Thyroid gland (tissue), 4 donors: ENCODE measurements around the gene CASP10. TPM values are rescaled to one million over a fixed set of nuclear protein-coding genes. Genes with fewer than 3 reads are reported as not detected.
"Not testable (repeated sequence)": the region's sequence is repeated elsewhere in the genome, so short reads cannot be mapped to it uniquely, and the experiment has no call there.

Experiments
- DNase-seq, 2 donors: peaks; one replicate each; pipeline ENCODE4 v3.0.0-alpha.2; 2019
- H3K27ac ChIP-seq, 3 donors: fragments of 200-600 bp; sonication (generic); 1 replicate in 2 of 3; 2 replicates in 1 of 3; pipeline ENCODE4 v1.5.1; 2016 to 2019; ENCODE audit warnings: mild to moderate bottlenecking in 1 of 3, moderate library complexity in 1 of 3
- H3K27me3 ChIP-seq: fragments of 200-600 bp; sonication (generic); one replicate; pipeline ENCODE4 v1.5.1; 2019
- H3K36me3 ChIP-seq, 2 donors: fragments of 200-600 bp; sonication (generic); one replicate each; pipeline ENCODE4 v1.5.1; 2016 to 2019
- H3K4me1 ChIP-seq, 2 donors: fragments of 200-600 bp; sonication (generic); one replicate each; pipeline ENCODE4 v1.5.1; 2017 to 2019
- H3K4me3 ChIP-seq, 3 donors: fragments of 200-600 bp; sonication (generic); replicated peaks in 1 of 3; 1 replicate in 2 of 3; 2 replicates in 1 of 3; pipeline ENCODE4 v1.5.1; 2016; ENCODE audit warnings: mild to moderate bottlenecking in 1 of 3
- H3K9me3 ChIP-seq: fragments of 200-600 bp; sonication (generic); one replicate; pipeline ENCODE4 v1.5.1; 2017
- POLR2A ChIP-seq, 2 donors: fragments of 450-650 bp; IDR thresholded peaks; one replicate each; pipeline ENCODE4 v1.6.1; 2017; ENCODE audit warnings: antibody characterized with exemption in 2 of 2, mild to moderate bottlenecking in 2 of 2, moderate library complexity in 1 of 2
- whole genome bisulfite sequencing, 2 donors: methylation state at CpG; one replicate each; pipeline ENCODE4 v1.1.5; 2017; 5-methylcytosine and 5-hydroxymethylcytosine counted together
- intact Hi-C: fragments of 100-400 bp; cut with DNase I; formaldehyde crosslinking; loops from one replicate; pipeline ENCODE4 v1.15.1; 2023
- total RNA-seq, 4 donors: library from RNA; depleted of rRNA; stranded (reverse); fragments of >200 nt; gene quantifications; one replicate each; pipeline ENCODE4 v1.2.3, GENCODE V29; 2016
- TF ChIP-seq, protein P1 (sequence below), 6 experiments: fragments of 200-600 bp in 3 of 6; fragments of 450-650 bp in 3 of 6; sonication (generic) in 3 of 6; IDR thresholded peaks; one replicate each; pipeline ENCODE4 v1.5.1; 2016 to 2019; ENCODE audit warnings: antibody characterized with exemption in 6 of 6, mild to moderate bottlenecking in 2 of 6, inconsistent platforms in 1 of 6, moderate library complexity in 1 of 6

The CASP10 gene
- total RNA-seq, 4 donors from 2014 or later: 12.4 to 23.0 (median 20.0) TPM

DNA sequence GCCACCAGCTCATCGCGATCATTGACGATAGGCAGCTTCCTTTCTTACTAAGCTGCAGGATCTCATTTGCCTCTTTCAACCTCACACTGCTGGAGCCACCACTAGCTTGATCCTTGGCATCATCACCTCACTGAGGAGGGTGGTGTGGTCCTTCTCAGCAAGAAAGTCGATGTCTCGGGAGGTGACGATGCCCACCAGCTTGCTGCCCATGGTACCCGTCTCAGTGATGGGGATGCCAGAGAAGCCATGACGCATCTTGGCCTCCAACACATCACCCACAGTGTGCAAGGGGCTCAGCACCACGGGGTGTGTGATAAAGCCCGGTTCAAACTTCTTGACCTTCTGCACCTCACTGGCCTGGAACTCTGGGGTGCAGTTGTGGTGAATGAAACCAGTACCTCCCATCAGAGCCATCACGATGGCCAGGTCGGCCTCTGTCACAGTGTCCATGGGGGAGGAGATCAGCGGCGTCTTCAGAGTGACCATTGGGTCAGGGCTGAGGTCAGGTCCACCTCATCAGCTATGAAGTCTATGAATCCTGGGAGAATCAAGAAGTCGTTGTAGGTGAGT is 44.5 kb upstream of the CASP10 start:
- TF ChIP-seq POLR2A (IDR thresholded peaks at IDR 0.05): no peak
- TF ChIP-seq, protein P1, sequence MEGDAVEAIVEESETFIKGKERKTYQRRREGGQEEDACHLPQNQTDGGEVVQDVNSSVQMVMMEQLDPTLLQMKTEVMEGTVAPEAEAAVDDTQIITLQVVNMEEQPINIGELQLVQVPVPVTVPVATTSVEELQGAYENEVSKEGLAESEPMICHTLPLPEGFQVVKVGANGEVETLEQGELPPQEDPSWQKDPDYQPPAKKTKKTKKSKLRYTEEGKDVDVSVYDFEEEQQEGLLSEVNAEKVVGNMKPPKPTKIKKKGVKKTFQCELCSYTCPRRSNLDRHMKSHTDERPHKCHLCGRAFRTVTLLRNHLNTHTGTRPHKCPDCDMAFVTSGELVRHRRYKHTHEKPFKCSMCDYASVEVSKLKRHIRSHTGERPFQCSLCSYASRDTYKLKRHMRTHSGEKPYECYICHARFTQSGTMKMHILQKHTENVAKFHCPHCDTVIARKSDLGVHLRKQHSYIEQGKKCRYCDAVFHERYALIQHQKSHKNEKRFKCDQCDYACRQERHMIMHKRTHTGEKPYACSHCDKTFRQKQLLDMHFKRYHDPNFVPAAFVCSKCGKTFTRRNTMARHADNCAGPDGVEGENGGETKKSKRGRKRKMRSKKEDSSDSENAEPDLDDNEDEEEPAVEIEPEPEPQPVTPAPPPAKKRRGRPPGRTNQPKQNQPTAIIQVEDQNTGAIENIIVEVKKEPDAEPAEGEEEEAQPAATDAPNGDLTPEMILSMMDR (IDR thresholded peaks at IDR 0.05): no peak
- intact Hi-C loops: no loop called here
- Histone ChIP-seq H3K4me3 (no peak overlapping the region), H3K27ac (peak overlapping the region; percentile 62 to 100 (median 81)), H3K9me3 (no peaks in the 10 kb centered on the region), H3K36me3 (peaks cover 42 to 53% of the 10 kb centered on the region in 2 donors), H3K4me1 (peaks cover 32 to 44% of the 10 kb centered on the region in 2 donors), H3K27me3 (no peaks in the 10 kb centered on the region)
- no peak for DNase-seq
- WGBS, 2 donors: 87 to 92% methylated on average over 7 to 15 of the region's 15 CpGs

DNA sequence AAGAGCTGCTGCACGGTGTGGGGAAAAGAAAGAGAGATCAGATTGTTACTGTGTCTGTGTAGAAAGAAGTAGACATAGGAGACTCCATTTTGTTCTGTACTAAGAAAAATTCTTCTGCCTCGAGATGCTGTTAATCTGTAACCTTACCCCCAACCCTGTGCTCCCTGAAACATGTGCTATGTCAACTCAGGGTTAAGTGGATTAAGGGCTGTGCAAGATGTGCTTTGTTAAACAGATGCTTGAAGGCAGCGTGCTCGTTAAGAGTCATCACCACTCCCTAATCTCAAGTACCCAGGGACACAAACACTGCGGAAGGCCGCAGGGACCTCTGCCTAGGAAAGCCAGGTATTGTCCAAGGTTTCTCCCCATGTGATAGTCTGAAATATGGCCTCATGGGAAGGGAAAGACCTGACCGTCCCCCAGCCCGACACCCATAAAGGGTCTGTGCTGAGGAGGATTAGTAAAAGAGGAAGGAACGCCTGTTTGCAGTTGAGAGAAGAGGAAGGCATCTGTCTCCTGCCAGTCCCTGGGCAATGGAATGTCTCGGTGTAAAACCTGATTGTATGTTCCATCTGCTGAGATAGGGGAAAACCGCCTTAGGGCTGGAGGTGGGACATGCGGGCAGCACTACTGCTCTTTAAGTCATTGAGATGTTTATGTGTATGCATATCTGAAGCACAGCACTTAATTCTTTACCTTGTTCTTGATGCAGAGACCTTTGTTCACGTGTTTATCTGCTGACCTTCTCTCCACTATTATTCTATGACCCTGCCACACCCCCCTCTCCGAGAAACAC is 43.8 kb upstream of the CASP10 start:
- peak in 1 of 2 donors; percentile 39 for DNase-seq
- H3K9me3 ChIP-seq, H3K4me3 ChIP-seq, intact Hi-C loops, H3K27me3 ChIP-seq: not testable (repeated sequence)
- WGBS, 2 donors: 44 to 68% methylated on average over 14 of the region's 14 CpGs
- peak overlapping the region; percentile 75 to 100 (median 81) for H3K27ac ChIP-seq
- H3K4me1 ChIP-seq: peaks cover 30 to 41% of the 10 kb centered on the region in 2 donors
- peaks cover 48 to 52% of the 10 kb centered on the region in 2 donors for H3K36me3 ChIP-seq
- TF ChIP-seq POLR2A (IDR thresholded peaks at IDR 0.05): peak in 1 of 2 donors; percentile 9

DNA sequence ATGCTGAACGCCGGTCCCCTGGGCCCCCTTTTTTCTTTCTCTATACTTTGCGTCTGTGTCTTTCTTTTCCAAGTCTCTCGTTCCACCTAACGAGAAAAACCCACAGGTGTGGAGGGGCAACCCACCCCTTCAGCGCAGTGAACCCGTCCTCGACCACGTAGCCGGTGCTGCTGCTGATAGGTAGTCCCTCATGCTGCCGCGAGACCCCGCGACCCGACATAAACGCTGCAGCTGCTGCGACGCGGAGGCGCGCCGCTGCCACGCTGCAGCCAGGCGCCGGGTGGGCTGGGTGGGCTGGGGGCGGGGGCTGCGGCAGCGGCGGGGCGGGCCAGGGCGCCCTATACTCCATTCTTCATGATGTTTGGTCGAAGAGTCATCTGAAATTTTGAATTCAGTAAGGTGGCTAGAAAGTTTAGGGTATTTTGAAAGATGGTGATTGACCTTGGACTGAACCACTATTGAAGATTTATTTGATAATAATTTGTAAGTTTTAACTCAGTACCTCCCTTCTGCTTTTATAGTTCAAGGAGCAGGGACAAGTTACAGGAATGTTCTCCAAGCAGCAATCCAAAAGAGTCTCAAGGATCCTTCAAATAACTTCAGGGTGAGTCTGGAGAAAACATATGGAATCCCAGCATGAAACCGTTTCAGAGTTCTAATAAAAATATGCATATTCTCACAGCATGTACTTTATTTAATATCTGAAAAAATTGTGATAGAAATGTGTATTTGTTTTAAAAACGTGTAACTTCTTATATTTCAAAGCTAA is 42.9 kb upstream of the CASP10 start:
- Histone ChIP-seq H3K36me3 (peaks cover 52 to 59% of the 10 kb centered on the region in 2 donors), H3K4me1 (peaks cover 21 to 34% of the 10 kb centered on the region in 2 donors), H3K4me3 (no peak overlapping the region), H3K27me3 (no peaks in the 10 kb centered on the region), H3K9me3 (no peaks in the 10 kb centered on the region), H3K27ac (peak overlapping the region; percentile 64 to 75 (median 75))
- intact Hi-C loops: no loop called here
- DNase-seq: no peak
- 67 to 72% methylated on average over 32 to 34 of the region's 34 CpGs for WGBS, 2 donors
- TF ChIP-seq, protein P1 (IDR thresholded peaks at IDR 0.05): no peak
- TF ChIP-seq POLR2A (IDR thresholded peaks at IDR 0.05): no peak

DNA sequence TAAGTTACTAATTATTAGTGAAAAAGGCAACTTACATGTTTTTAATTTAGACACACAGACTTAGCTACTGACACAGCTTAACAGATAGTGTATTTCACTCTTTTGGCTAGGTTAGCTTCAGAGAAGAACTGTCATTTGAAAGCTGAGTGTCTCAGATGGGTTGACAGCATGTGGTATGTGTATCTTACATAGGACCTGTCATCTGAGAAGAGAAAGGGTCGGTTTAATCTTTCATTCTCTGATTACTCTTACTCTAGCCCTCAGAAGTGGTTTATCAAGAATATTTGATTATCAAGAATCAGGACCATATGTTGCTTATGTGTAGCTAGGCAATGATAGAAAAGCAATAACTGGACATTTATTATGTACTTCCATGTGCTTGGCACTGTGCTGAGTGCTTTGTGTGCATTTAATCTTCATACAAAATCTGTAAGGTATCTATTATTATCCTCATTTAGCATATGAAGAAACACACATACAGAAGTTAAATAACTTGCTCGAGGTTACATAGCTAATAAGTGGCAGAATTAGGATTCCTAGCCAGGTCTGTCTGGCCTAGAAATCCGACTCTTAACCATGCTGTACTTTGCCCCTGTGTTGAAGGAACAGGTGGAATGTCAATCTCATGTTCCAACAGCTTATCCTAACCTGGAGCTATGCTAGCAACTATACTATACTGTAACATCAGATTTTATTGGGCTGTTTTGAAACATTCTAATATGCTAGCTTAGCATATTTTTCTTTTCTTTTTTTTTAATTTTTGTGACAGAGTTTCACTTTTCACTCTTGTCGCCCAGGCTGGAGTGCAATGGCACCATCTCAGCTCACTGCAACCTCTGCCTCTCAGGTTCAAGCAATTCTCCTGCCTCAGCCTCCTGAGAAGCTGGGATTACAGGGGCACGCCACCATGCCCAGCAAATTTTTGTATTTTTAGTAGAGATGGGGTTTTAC is 38.6 kb upstream of the CASP10 start:
- Histone ChIP-seq H3K27me3 (no peaks in the 10 kb centered on the region), H3K4me1 (peaks cover 23 to 26% of the 10 kb centered on the region in 2 donors), H3K36me3 (peaks cover 33 to 34% of the 10 kb centered on the region in 2 donors), H3K9me3 (no peaks in the 10 kb centered on the region), H3K4me3 (no peak overlapping the region), H3K27ac (peak overlapping the region in 1 of 3 donors; percentile 21)
- no peak for DNase-seq
- TF ChIP-seq, protein P1 (IDR thresholded peaks at IDR 0.05): no peak
- TF ChIP-seq POLR2A (IDR thresholded peaks at IDR 0.05): no peak
- intact Hi-C loops: no loop called here
- WGBS, 2 donors: 90 to 95% methylated on average over 5 of the region's 5 CpGs
